ENCODE results near the gene MYH9.
"Not testable (repeated sequence)": the region's sequence is repeated elsewhere in the genome, so short reads cannot be mapped to it uniquely, and the experiment has no call there.

MYH9 gene

DNA sequence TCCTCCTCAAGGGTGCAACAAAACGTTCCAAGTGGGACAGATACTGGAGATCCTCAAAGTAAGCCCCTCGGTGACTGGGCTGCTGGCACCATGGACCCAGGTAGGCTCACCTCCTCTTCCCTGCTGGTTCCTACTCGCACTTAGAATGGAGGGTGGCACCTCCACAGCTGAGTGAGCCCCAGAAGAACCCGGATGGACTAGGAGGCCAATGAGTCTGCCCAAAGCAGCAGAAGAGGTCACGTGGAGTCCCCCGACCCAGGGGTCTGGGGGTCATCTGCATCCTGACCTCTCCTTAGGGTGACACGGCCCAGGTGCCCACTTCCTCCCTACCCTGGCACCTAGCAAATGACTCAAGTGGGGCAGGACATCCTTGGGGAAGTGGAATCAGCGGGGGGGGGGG lies 130.5 kb downstream of the MYH9 start:
- Histone ChIP-seq H3K9me2 (replicated peaks; ENCODE audit: insufficient read depth, low read length) (no peaks in the 10 kb centered on the region), H3K9ac (ENCODE audit: low read length) (no peak overlapping the region), H3K4me3 (ENCODE audit: insufficient read depth, low read length, poor library complexity, severe bottlenecking) (no peak overlapping the region), H3K4me2 (ENCODE audit: low read depth, low read length, poor library complexity, severe bottlenecking) (no peak overlapping the region), H3K27ac (ENCODE audit: low read depth, low read length) (no peak overlapping the region), H3K9me3 (ENCODE audit: insufficient read depth, low read length) (no peaks in the 10 kb centered on the region), H2AFZ (ENCODE audit: low read depth, low read length, severe bottlenecking) (no peak overlapping the region), H3F3A (ENCODE audit: insufficient read depth) (no peaks in the 10 kb centered on the region), H3K27me3 (ENCODE audit: low read length) (no peaks in the 10 kb centered on the region), H3K79me2 (ENCODE audit: insufficient read depth, low read length) (no peaks in the 10 kb centered on the region), H3K36me3 (ENCODE audit: low read length) (no peaks in the 10 kb centered on the region), H4K20me1 (ENCODE audit: low read depth, low read length) (no peaks in the 10 kb centered on the region)
- TF ChIP-seq, protein P1, sequence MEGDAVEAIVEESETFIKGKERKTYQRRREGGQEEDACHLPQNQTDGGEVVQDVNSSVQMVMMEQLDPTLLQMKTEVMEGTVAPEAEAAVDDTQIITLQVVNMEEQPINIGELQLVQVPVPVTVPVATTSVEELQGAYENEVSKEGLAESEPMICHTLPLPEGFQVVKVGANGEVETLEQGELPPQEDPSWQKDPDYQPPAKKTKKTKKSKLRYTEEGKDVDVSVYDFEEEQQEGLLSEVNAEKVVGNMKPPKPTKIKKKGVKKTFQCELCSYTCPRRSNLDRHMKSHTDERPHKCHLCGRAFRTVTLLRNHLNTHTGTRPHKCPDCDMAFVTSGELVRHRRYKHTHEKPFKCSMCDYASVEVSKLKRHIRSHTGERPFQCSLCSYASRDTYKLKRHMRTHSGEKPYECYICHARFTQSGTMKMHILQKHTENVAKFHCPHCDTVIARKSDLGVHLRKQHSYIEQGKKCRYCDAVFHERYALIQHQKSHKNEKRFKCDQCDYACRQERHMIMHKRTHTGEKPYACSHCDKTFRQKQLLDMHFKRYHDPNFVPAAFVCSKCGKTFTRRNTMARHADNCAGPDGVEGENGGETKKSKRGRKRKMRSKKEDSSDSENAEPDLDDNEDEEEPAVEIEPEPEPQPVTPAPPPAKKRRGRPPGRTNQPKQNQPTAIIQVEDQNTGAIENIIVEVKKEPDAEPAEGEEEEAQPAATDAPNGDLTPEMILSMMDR (IDR thresholded peaks at IDR 0.05; ENCODE audit: insufficient read depth, low read length, poor library complexity, severe bottlenecking) = no peak
- TF ChIP-seq EZH2phosphoT487 (conservative IDR thresholded peaks at IDR 0.05; ENCODE audit: low read length) = no peak

DNA sequence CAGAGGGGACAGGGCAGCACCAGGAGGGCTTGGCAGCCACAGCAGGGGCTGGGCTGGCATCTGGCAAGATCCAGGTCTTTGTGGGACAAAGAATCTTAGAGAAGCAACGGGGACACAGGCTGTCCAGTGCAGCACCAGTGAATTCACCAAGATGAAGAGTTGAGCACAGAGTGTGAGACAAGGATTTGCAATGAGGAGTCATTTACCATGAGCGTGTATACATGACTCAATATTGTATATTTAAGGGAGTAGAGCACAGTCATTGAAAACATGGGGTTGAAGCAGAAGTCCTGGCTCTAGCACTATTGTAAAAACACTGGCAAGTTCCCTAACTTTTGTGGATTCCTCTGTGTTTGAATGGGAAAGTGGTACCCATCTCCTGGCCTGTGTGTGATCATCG lies 131.3 kb downstream of the MYH9 start:
- H3K27ac ChIP-seq (ENCODE audit: low read depth, low read length) = no peak overlapping the region
- no peak for TF ChIP-seq EZH2phosphoT487 (conservative IDR thresholded peaks at IDR 0.05; ENCODE audit: low read length)
- TF ChIP-seq, protein P1 (IDR thresholded peaks at IDR 0.05; ENCODE audit: insufficient read depth, low read length, poor library complexity, severe bottlenecking) = no peak
- no peaks in the 10 kb centered on the region for H3F3A ChIP-seq (ENCODE audit: insufficient read depth)
- no peak overlapping the region for H2AFZ ChIP-seq (ENCODE audit: low read depth, low read length, severe bottlenecking)
- no peak overlapping the region for H3K9ac ChIP-seq (ENCODE audit: low read length)
- H3K4me3 ChIP-seq (ENCODE audit: insufficient read depth, low read length, poor library complexity, severe bottlenecking) = no peak overlapping the region
- no peaks in the 10 kb centered on the region for H3K27me3 ChIP-seq (ENCODE audit: low read length)
- no peaks in the 10 kb centered on the region for H3K9me3 ChIP-seq (ENCODE audit: insufficient read depth, low read length)
- no peak overlapping the region for H3K4me2 ChIP-seq (ENCODE audit: low read depth, low read length, poor library complexity, severe bottlenecking)
- H3K36me3 ChIP-seq (ENCODE audit: low read length) = no peaks in the 10 kb centered on the region
- H3K79me2 ChIP-seq (ENCODE audit: insufficient read depth, low read length) = no peaks in the 10 kb centered on the region
- H4K20me1 ChIP-seq (ENCODE audit: low read depth, low read length) = no peaks in the 10 kb centered on the region
- H3K9me2 ChIP-seq (replicated peaks; ENCODE audit: insufficient read depth, low read length) = no peaks in the 10 kb centered on the region

DNA sequence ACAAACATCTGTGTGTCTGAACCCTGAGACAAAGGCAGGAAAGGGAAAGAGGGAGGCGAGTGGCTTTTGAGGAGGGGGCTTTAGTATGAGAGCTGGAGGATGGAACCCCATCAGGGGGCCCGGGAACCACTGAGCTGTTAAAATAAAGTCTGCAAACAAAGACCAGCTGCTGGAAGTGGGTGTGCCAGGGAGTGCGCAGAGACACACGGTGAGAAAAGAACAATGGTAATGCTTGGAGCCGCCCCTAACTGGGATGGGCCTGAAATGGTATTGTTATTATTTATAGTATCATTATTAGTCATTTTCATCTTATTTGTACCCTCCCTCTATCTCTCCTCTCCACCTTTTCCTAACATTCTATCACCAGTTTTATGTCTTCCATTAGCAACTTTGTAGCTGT lies 132.2 kb downstream of the MYH9 start:
- H3F3A ChIP-seq (ENCODE audit: insufficient read depth); H3K4me3 ChIP-seq (ENCODE audit: insufficient read depth, low read length, poor library complexity, severe bottlenecking); H3K4me2 ChIP-seq (ENCODE audit: low read depth, low read length, poor library complexity, severe bottlenecking); H3K9ac ChIP-seq (ENCODE audit: low read length); H2AFZ ChIP-seq (ENCODE audit: low read depth, low read length, severe bottlenecking); H4K20me1 ChIP-seq (ENCODE audit: low read depth, low read length); H3K36me3 ChIP-seq (ENCODE audit: low read length); H3K27me3 ChIP-seq (ENCODE audit: low read length); H3K9me2 ChIP-seq (replicated peaks; ENCODE audit: insufficient read depth, low read length); H3K79me2 ChIP-seq (ENCODE audit: insufficient read depth, low read length); H3K9me3 ChIP-seq (ENCODE audit: insufficient read depth, low read length); H3K27ac ChIP-seq (ENCODE audit: low read depth, low read length): not testable (repeated sequence)

DNA sequence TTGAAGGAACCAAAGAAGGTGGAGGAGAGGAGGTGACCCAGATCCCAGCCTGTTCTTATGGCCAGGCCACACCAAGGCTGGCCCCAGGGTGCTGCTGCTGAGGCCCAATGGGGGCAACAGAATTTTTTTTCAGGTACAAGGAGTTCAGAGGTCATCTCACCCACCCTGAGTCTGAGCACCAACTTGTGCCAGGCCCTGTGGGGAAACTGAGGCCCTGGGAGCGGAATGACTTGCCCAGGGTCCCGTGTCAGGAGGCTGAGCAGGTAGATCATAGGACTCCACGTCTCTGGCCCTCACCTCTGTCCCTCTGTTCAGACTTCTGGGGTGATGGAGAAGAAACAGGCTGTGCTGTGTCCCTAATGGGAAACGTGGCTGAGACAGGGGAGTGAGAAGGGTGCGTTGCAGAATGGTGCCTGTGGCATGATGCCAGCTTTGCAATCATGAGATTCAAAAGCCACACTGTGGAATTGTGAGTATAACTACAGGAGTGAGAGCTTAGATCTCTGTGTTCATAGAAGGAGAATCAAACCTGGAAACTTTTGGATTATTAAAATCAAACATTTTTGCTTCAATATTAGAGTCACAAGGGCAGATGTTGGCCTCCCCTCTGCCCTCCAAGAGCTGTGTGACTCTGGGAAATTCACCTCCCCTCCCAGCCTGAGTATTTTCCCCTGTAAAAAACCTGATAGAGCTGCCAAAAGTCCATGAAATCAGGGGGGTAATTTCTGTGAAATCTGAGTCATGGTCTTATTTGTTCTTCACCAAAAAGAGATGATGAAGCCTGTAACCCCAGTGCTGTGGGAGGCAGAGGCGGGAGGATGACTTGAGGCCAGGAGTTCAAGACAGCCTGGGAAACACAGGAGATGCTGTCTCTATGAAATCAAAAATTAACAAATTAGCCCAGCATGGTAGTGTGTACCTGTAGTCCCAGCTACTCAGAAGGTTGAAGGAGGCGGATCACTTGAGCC lies 134.0 kb downstream of the MYH9 start:
- H3K27ac ChIP-seq (ENCODE audit: low read depth, low read length) = no peak overlapping the region
- H3K27me3 ChIP-seq (ENCODE audit: low read length) = no peaks in the 10 kb centered on the region
- no peaks in the 10 kb centered on the region for H3K9me2 ChIP-seq (replicated peaks; ENCODE audit: insufficient read depth, low read length)
- no peaks in the 10 kb centered on the region for H3K36me3 ChIP-seq (ENCODE audit: low read length)
- H2AFZ ChIP-seq (ENCODE audit: low read depth, low read length, severe bottlenecking) = no peak overlapping the region
- no peak overlapping the region for H3K9ac ChIP-seq (ENCODE audit: low read length)
- no peak for TF ChIP-seq EZH2phosphoT487 (conservative IDR thresholded peaks at IDR 0.05; ENCODE audit: low read length)
- TF ChIP-seq, protein P1 (IDR thresholded peaks at IDR 0.05; ENCODE audit: insufficient read depth, low read length, poor library complexity, severe bottlenecking) = no peak
- H3F3A ChIP-seq (ENCODE audit: insufficient read depth) = no peaks in the 10 kb centered on the region
- H3K4me2 ChIP-seq (ENCODE audit: low read depth, low read length, poor library complexity, severe bottlenecking) = no peak overlapping the region
- no peaks in the 10 kb centered on the region for H4K20me1 ChIP-seq (ENCODE audit: low read depth, low read length)
- no peak overlapping the region for H3K4me3 ChIP-seq (ENCODE audit: insufficient read depth, low read length, poor library complexity, severe bottlenecking)
- no peaks in the 10 kb centered on the region for H3K79me2 ChIP-seq (ENCODE audit: insufficient read depth, low read length)
- H3K9me3 ChIP-seq (ENCODE audit: insufficient read depth, low read length) = peaks cover 7% of the 10 kb centered on the region; the same call in 1 of the 2 replicates

All from SU-DHL-6 (cell line).